ENCODE data around the gene HMGB2. TPM values are rescaled to one million over a fixed set of nuclear protein-coding genes. Genes with fewer than 3 reads are reported as not detected.

HMGB2 gene
- total and polyA plus RNA-seq, 2 of the 8 experiments (the other 6 are each of a cell fraction or from before 2014, with no cell fraction given), result 54.7 to 218 TPM

DNA sequence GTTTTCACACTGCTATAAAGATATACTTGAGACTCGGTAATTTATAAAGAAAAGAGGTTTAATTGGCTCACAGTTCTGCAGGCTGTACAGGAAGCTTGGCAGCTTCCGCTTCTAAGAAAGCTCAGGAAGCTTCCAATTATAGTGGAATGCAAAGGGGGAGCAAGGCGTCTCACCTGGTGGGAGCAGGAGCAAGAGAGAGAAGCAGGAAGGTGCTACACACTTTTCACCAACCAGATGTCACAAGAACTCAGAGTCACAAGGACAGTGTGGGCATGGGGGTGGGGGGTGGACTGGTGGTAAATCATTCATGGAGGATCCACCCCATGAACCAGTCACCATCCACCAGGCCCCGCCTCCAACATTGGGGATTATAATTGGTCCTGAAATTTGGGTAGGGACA lies 22.8 kb downstream of the HMGB2 start:
- 88% methylated on average over 4 of the region's 4 CpGs; no CpG with 5 or more reads in 1 of the 2 experiments for WGBS, 2 experiments (ENCODE audit: extremely low coverage in 1 of 2, insufficient coverage in 1 of 2, insufficient read length in 1 of 2, insufficient replicate concordance in 2 of 2, low coverage in 1 of 2, low lambda C conversion rate in 2 of 2, missing lambda C conversion rate in 1 of 2)
- no peak for FAIRE-seq
- CTCF ChIA-PET (ENCODE audit: partially characterized antibody), result interaction anchor here (1.1 to 6.3 kb wide), 6 partner anchors 11 to 106 kb away, joined by 3 to 44 read pairs (median 4); no protein-coding TSS in a partner anchor

More for the DNA sequence above, 22.8 kb downstream of the HMGB2 start:
- Histone ChIP-seq H2BK12ac (ENCODE audit: low read depth, low read length) (no peak overlapping the region), H3K27me3 (replicated peaks in 1 of 4; ENCODE audit: control insufficient read depth in 3 of 4, extremely low read depth in 1 of 4, insufficient read depth in 3 of 4, low read length in 3 of 4) (no peaks in the 10 kb centered on the region), H3K23me2 (ENCODE audit: low read depth, low read length) (no peaks in the 10 kb centered on the region), H3K4ac (replicated peaks; ENCODE audit: insufficient read length, low read depth, low read length) (no peak overlapping the region), H4K8ac (ENCODE audit: extremely low read depth, insufficient read depth, low read length) (no peak overlapping the region), H3K4me2 (ENCODE audit: insufficient read depth in 1 of 2, low read depth in 2 of 2, low read length in 2 of 2) (no peak overlapping the region), H4K91ac (replicated peaks; ENCODE audit: insufficient read length, low read length) (no peak overlapping the region), H3K4me1 (replicated peaks in 1 of 4; ENCODE audit: control insufficient read depth in 3 of 4, insufficient read depth in 4 of 4, low read length in 3 of 4) (no peaks in the 10 kb centered on the region; a peak in 1 of 7 replicates), H3K9me3 (ENCODE audit: insufficient read depth in 2 of 2, low read depth in 1 of 2, low read length in 1 of 2) (no peaks in the 10 kb centered on the region), H4K5ac (ENCODE audit: insufficient read length, low read depth, low read length) (no peak overlapping the region), H2AFZ (ENCODE audit: low read length) (no peak overlapping the region), H3K56ac (replicated peaks; ENCODE audit: insufficient read length, low read depth, low read length) (no peak overlapping the region), H3K27ac (ENCODE audit: low read depth, low read length) (no peak overlapping the region), H3K4me3 (ENCODE audit: extremely low read depth in 1 of 4, insufficient read depth in 2 of 4, low read depth in 3 of 4, low read length in 4 of 4) (no peak overlapping the region), H3K23ac (ENCODE audit: insufficient read length) (no peak overlapping the region), H2BK5ac (ENCODE audit: low read depth, low read length) (no peak overlapping the region), H3K14ac (ENCODE audit: insufficient read length) (no peak overlapping the region), H3K9ac (replicated peaks in 1 of 4; ENCODE audit: extremely low read depth in 1 of 4, low read depth in 3 of 4, low read length in 3 of 4) (no peak overlapping the region), H2BK20ac (ENCODE audit: low read length) (no peak overlapping the region), H3K79me1 (ENCODE audit: low read depth, low read length) (no peaks in the 10 kb centered on the region; the same call in 1 of the 2 replicates), H3K18ac (ENCODE audit: extremely low read depth, low read length) (no peak overlapping the region), H4K20me1 (replicated peaks in 1 of 2; ENCODE audit: control insufficient read depth in 1 of 2, insufficient read depth in 2 of 2, low read length in 2 of 2) (peaks cover 0 to 7% of the 10 kb centered on the region in 2 experiments), H2BK120ac (replicated peaks; ENCODE audit: low read depth, low read length) (no peak overlapping the region), H2AK5ac (ENCODE audit: low read depth, low read length) (no peak overlapping the region), H3K36me3 (ENCODE audit: control insufficient read depth in 2 of 4, insufficient read depth in 4 of 4, low read length in 3 of 4) (peaks cover 2 to 23% (median 10%) of the 10 kb centered on the region in 4 experiments; a peak in 6 of 8 replicates), H3K79me2 (ENCODE audit: control insufficient read depth in 1 of 2, insufficient read depth in 2 of 2, low read length in 2 of 2) (peaks cover 0 to 5% of the 10 kb centered on the region in 2 experiments; a peak in 1 of 4 replicates), H2BK15ac (ENCODE audit: low read length) (no peak overlapping the region)
- TF ChIP-seq TAF7 (optimal IDR thresholded peaks at IDR 0.05; ENCODE audit: borderline replicate concordance, low read depth, low read length) (no peak), TCF12 (IDR thresholded peaks at IDR 0.05; ENCODE audit: low read depth, low read length) (no peak), KDM1A (IDR thresholded peaks at IDR 0.05; ENCODE audit: borderline replicate concordance, low read length) (no peak)
- TF ChIP-seq, protein P1, sequence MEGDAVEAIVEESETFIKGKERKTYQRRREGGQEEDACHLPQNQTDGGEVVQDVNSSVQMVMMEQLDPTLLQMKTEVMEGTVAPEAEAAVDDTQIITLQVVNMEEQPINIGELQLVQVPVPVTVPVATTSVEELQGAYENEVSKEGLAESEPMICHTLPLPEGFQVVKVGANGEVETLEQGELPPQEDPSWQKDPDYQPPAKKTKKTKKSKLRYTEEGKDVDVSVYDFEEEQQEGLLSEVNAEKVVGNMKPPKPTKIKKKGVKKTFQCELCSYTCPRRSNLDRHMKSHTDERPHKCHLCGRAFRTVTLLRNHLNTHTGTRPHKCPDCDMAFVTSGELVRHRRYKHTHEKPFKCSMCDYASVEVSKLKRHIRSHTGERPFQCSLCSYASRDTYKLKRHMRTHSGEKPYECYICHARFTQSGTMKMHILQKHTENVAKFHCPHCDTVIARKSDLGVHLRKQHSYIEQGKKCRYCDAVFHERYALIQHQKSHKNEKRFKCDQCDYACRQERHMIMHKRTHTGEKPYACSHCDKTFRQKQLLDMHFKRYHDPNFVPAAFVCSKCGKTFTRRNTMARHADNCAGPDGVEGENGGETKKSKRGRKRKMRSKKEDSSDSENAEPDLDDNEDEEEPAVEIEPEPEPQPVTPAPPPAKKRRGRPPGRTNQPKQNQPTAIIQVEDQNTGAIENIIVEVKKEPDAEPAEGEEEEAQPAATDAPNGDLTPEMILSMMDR (IDR thresholded peaks at IDR 0.05; ENCODE audit: control extremely low read depth in 1 of 3, insufficient read depth in 1 of 3, low read depth in 1 of 3, low read length in 3 of 3), result no peak
- TF ChIP-seq, protein P2, sequence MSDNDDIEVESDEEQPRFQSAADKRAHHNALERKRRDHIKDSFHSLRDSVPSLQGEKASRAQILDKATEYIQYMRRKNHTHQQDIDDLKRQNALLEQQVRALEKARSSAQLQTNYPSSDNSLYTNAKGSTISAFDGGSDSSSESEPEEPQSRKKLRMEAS (IDR thresholded peaks at IDR 0.05), result no peak
- TF ChIP-seq, protein P3, sequence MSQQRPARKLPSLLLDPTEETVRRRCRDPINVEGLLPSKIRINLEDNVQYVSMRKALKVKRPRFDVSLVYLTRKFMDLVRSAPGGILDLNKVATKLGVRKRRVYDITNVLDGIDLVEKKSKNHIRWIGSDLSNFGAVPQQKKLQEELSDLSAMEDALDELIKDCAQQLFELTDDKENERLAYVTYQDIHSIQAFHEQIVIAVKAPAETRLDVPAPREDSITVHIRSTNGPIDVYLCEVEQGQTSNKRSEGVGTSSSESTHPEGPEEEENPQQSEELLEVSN (IDR thresholded peaks at IDR 0.05), result no peak
- POLR2A ChIA-PET (ENCODE audit: partially characterized antibody), result no interaction called here
- DNase-seq (ENCODE audit: low read depth in 1 of 2, low spot score in 2 of 2), result no peak
